Mesothelial cell of epicardium (in vitro differentiated cells): ENCODE data around the gene COX7A2L. TPM values are rescaled to one million over a fixed set of nuclear protein-coding genes. Genes with fewer than 3 reads are reported as not detected.

Experiments
- DNase-seq, 2 experiments: peaks; one replicate each; pipeline ENCODE4 v3.0.0; 2021; ENCODE audit warnings: low spot score in 2 of 2; ENCODE audit not compliant: unreplicated experiment in 2 of 2
- H3K27ac Mint-ChIP-seq: 2 replicates; pipeline ENCODE4 v1.8.0; 2021; ENCODE audit warnings: mixed read lengths
- H3K27me3 Mint-ChIP-seq: 2 replicates; pipeline ENCODE4 v1.8.0; 2021; ENCODE audit warnings: low read depth, mixed read lengths
- H3K36me3 Mint-ChIP-seq: 2 replicates; pipeline ENCODE4 v1.8.0; 2021; ENCODE audit warnings: mixed read lengths
- H3K4me1 Mint-ChIP-seq: 2 replicates; pipeline ENCODE4 v1.8.0; 2021; ENCODE audit warnings: mixed read lengths
- H3K4me3 Mint-ChIP-seq: 2 replicates; pipeline ENCODE4 v1.8.0; 2021; ENCODE audit warnings: mild to moderate bottlenecking, moderate library complexity, mixed read lengths
- H3K9me3 Mint-ChIP-seq: 2 replicates; pipeline ENCODE4 v1.8.0; 2021; ENCODE audit warnings: mixed read lengths
- total RNA-seq: library from RNA; stranded (reverse); gene quantifications from 3 replicates; pipeline ENCODE4 v1.2.1, GENCODE V29; 2021
- TF ChIP-seq, protein P1 (sequence below): fragments of 200-600 bp; sonication (generic); IDR thresholded peaks from one replicate; pipeline ENCODE4 v1.5.0; 2021; ENCODE audit warnings: antibody characterized with exemption; ENCODE audit not compliant: unreplicated experiment

Gene COX7A2L
- total RNA-seq, 1 donor from 2014 or later: 82.5 TPM

DNA sequence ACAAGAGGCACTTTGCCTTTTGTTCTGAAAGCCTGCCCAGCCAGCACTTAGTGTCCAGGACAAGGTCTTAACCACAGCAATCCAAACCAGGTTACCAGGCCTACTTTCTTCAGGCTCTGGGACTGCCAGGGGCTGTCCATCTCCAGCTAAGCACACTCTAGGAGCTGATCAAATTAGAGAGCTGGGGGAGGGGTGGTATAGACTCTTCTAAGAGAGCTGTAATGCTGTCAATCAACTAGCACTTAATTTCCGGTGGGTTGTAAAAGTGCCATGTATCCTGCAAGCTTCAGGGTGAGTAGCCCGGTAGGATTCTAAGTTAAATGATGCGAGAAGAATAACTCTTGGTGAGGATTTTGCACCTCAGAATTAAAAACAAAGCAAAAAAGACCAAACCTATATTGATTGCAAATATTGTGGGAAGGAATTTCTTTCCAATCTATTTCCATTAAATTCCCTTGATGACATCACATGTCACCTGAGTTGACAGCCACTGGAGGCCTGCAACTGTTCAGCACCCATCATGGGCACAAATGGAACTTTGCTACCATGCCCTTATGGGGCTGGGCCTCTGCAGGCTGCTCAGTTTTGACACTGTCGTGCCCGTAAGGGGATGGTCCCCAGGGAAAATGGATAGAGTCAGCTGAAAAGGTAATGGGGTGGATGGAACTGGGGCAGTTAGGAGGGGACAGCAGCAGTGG, 8.7 kb upstream of the COX7A2L start:
- no peaks in the 10 kb centered on the region for H3K36me3 Mint-ChIP-seq
- H3K9me3 Mint-ChIP-seq: no peaks in the 10 kb centered on the region
- no peak for DNase-seq
- TF ChIP-seq, protein P1, sequence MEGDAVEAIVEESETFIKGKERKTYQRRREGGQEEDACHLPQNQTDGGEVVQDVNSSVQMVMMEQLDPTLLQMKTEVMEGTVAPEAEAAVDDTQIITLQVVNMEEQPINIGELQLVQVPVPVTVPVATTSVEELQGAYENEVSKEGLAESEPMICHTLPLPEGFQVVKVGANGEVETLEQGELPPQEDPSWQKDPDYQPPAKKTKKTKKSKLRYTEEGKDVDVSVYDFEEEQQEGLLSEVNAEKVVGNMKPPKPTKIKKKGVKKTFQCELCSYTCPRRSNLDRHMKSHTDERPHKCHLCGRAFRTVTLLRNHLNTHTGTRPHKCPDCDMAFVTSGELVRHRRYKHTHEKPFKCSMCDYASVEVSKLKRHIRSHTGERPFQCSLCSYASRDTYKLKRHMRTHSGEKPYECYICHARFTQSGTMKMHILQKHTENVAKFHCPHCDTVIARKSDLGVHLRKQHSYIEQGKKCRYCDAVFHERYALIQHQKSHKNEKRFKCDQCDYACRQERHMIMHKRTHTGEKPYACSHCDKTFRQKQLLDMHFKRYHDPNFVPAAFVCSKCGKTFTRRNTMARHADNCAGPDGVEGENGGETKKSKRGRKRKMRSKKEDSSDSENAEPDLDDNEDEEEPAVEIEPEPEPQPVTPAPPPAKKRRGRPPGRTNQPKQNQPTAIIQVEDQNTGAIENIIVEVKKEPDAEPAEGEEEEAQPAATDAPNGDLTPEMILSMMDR: no peak
- no peaks in the 10 kb centered on the region for H3K27me3 Mint-ChIP-seq
- H3K4me1 Mint-ChIP-seq: peaks cover 29% of the 10 kb centered on the region
- no peak overlapping the region for H3K27ac Mint-ChIP-seq
- no peak overlapping the region for H3K4me3 Mint-ChIP-seq

DNA sequence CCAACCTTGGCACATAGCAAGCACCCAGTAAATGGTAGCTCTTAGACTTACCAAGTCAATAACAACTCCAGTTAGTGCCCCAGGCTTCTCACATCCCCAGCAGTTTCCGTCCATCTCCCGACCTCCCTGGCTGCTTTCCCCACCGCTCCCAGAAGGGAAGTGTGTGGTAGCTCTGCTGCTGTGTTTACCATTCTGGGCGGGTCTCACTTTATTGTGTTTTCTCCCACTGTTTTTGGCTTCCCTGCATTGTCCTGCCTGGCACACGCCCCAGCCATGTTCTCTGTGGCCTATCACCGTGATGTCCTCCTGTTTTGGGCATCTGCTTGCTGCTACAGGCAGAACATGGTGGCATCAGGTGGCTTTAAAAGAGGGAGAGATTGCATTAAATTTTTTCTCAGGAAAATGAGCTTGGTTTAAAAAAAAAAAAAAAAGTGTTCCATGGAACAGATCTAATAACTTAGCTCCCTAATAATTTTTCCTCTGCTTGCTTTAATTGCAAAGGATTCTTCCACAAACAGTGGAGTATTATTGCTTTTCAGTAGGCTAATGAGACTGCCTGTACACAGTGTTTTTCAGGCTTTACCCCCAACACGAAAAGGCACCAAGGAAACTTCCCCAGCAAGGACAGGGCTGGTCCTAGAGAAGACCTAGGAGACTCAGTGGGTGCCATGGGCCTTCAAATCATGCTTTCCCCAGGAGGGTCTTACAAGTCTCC, 8.0 kb upstream of the COX7A2L start:
- H3K27me3 Mint-ChIP-seq: no peaks in the 10 kb centered on the region
- H3K9me3 Mint-ChIP-seq: no peaks in the 10 kb centered on the region
- H3K4me1 Mint-ChIP-seq: peaks cover 29% of the 10 kb centered on the region
- TF ChIP-seq, protein P1: no peak
- H3K4me3 Mint-ChIP-seq: no peak overlapping the region
- H3K36me3 Mint-ChIP-seq: no peaks in the 10 kb centered on the region
- H3K27ac Mint-ChIP-seq: no peak overlapping the region
- DNase-seq: no peak

DNA sequence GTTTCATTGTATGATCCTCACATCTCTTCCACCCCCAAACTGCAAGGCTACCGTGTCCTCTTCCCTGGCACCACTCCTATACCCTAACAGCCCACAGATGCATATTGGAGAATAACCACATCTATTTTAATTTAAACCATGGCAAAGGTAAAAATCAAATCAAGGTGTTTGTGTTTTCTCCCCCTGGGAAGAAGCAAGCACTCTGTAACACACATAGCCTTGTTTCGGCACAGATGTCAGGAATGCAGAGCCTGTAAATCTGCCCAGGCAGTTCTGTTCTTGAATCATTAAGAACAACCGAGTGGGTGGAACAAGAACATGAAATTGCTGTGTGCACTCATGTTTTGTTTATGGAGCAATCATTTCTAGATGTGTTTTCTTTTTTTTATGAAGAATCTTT, 6.8 kb upstream of the COX7A2L start:
- H3K27me3 Mint-ChIP-seq: no peaks in the 10 kb centered on the region
- H3K4me3 Mint-ChIP-seq: no peak overlapping the region
- peak overlapping the region; percentile 77 for H3K27ac Mint-ChIP-seq
- TF ChIP-seq, protein P1: no peak
- H3K9me3 Mint-ChIP-seq: no peaks in the 10 kb centered on the region
- no peaks in the 10 kb centered on the region for H3K36me3 Mint-ChIP-seq
- H3K4me1 Mint-ChIP-seq: peaks cover 29% of the 10 kb centered on the region
- no peak for DNase-seq

DNA sequence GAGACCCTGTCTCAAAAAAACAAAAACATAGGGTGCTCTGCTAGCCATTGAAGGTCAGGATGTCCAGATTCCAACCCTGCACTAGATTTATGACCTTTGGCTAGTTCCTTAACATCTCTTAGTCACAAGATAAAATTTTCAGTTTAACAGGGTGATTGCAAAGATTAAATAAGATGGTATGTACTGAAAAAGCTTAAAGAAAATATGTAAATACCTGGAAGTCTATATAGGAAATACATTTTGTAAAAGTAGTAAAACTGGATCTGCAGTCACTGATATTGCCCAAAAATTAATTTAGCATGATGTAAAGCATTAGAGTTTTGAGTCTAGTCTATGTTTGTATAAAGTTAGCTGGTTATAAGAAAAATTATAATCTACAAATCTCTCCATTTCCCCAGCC, 5.4 kb upstream of the COX7A2L start:
- H3K36me3 Mint-ChIP-seq: no peaks in the 10 kb centered on the region
- no peaks in the 10 kb centered on the region for H3K27me3 Mint-ChIP-seq
- peaks cover 25% of the 10 kb centered on the region for H3K4me1 Mint-ChIP-seq
- no peak for DNase-seq
- H3K9me3 Mint-ChIP-seq: no peaks in the 10 kb centered on the region
- no peak overlapping the region for H3K27ac Mint-ChIP-seq
- no peak overlapping the region for H3K4me3 Mint-ChIP-seq
- TF ChIP-seq, protein P1: no peak

DNA sequence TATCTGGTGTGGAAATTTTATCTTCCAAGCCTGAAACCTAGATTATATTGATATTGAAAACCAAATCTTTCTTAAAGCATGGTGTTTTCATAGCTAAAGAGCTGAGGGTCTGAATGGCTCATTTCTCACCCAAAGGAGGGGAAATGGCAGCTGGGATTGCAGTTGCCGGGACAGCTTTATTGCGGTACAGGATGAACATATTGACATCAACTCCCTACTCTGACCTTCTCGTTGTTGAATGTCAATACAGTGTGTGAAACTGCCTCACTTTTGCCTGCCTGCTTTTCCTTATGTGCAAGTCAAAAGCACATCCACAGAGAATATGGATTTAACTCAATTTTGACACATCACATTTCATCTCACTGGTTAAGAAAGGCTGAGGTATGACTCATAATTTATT, 3.6 kb upstream of the COX7A2L start:
- H3K27ac Mint-ChIP-seq: no peak overlapping the region

More for the DNA sequence above, 3.6 kb upstream of the COX7A2L start:
- H3K36me3 Mint-ChIP-seq: no peaks in the 10 kb centered on the region
- no peak overlapping the region for H3K4me3 Mint-ChIP-seq
- no peaks in the 10 kb centered on the region for H3K9me3 Mint-ChIP-seq
- TF ChIP-seq, protein P1: no peak
- peaks cover 33% of the 10 kb centered on the region for H3K4me1 Mint-ChIP-seq
- H3K27me3 Mint-ChIP-seq: no peaks in the 10 kb centered on the region
- DNase-seq: no peak
